Spleen (tissue), 11 donors: ENCODE results near the gene ACSF2. TPM values are rescaled to one million over a fixed set of nuclear protein-coding genes. Genes with fewer than 3 reads are reported as not detected.
A peak's percentile ranks its signal among the peaks of the same experiment; 100 is the strongest.

Experiments
- DNase-seq: peaks from one replicate; pipeline ENCODE4 v3.0.0-alpha.2; 2020
- H3K27ac ChIP-seq, 8 donors: fragments of 200-600 bp; sonication (generic) in 7 of 8; 1 replicate in 4 of 8; 2 replicates in 4 of 8; pipeline versions ENCODE4 v1.5.0 to v1.8.0; 2016 to 2021; ENCODE audit warnings: inconsistent platforms in 4 of 8, mild to moderate bottlenecking in 4 of 8, moderate library complexity in 1 of 8
- H3K27me3 ChIP-seq, 7 donors: fragments of 200-600 bp; sonication (generic) in 6 of 7; replicated peaks in 1 of 7; 1 replicate in 4 of 7; 2 replicates in 3 of 7; pipeline versions ENCODE4 v1.5.0 to v1.8.0; 2016 to 2021; ENCODE audit warnings: inconsistent platforms in 3 of 7, mild to moderate bottlenecking in 1 of 7
- H3K36me3 ChIP-seq, 6 donors: fragments of 200-600 bp; sonication (generic) in 5 of 6; 1 replicate in 4 of 6; 2 replicates in 2 of 6; pipeline versions ENCODE4 v1.5.0 to v1.8.0; 2016 to 2021; ENCODE audit warnings: inconsistent platforms in 2 of 6
- H3K4me1 ChIP-seq, 6 donors: fragments of 200-600 bp; sonication (generic) in 5 of 6; 1 replicate in 3 of 6; 2 replicates in 3 of 6; pipeline versions ENCODE4 v1.5.0 to v1.8.0; 2016 to 2021; ENCODE audit warnings: inconsistent platforms in 3 of 6
- H3K4me3 ChIP-seq, 8 donors: fragments of 200-600 bp; sonication (generic) in 7 of 8; 1 replicate in 4 of 8; 2 replicates in 4 of 8; pipeline versions ENCODE4 v1.5.0 to v1.8.0; 2016 to 2021; ENCODE audit warnings: inconsistent platforms in 4 of 8, mild to moderate bottlenecking in 4 of 8, moderate library complexity in 2 of 8
- H3K9me3 ChIP-seq, 8 donors: fragments of 200-600 bp; sonication (generic) in 7 of 8; 1 replicate in 4 of 8; 2 replicates in 4 of 8; pipeline versions ENCODE4 v1.5.0 to v1.8.0; 2016 to 2021; ENCODE audit warnings: inconsistent platforms in 4 of 8
- CTCF ChIP-seq, 11 experiments: fragments of 200-600 bp in 7 of 11; fragments of 450-650 bp in 4 of 11; sonication (generic) in 4 of 11; IDR thresholded peaks in 8 of 11; conservative IDR thresholded peaks in 3 of 11; 1 replicate in 7 of 11; 2 replicates in 4 of 11; pipeline versions ENCODE4 v1.4.0 to v1.8.0; 2016 to 2021; ENCODE audit warnings: antibody characterized with exemption in 11 of 11, inconsistent platforms in 4 of 11, mild to moderate bottlenecking in 1 of 11
- POLR2A ChIP-seq, 3 donors: fragments of 450-650 bp; IDR thresholded peaks; one replicate each; pipeline ENCODE4 v1.5.1; 2017; ENCODE audit warnings: antibody characterized with exemption in 3 of 3, mild to moderate bottlenecking in 1 of 3
- POLR2AphosphoS5 ChIP-seq, 3 donors: sonication (generic); formaldehyde crosslinking; IDR thresholded peaks; one replicate each; pipeline ENCODE4 v1.5.1; 2017; ENCODE audit warnings: antibody characterized with exemption in 3 of 3
- WGBS, 5 donors: extraction: QIAGEN DNeasy Blood & Tissue Kit in 3 of 5; methylation state at CpG; one replicate each; pipeline versions ENCODE4 v1.1.5 to v1.1.7; 2013 to 2018; 5-methylcytosine and 5-hydroxymethylcytosine counted together
- intact Hi-C: fragments of 100-400 bp; cut with DNase I; formaldehyde crosslinking; loops from one replicate; pipeline ENCODE4 v1.15.0; 2023; ENCODE audit warnings: low total_unique reads
- polyA plus RNA-seq, 3 donors: library from polyadenylated mRNA; stranded (reverse); fragments of 200-250 nt; gene quantifications; one replicate each; pipeline ENCODE4 v1.2.1, GENCODE V29; 2013
- total RNA-seq, 7 donors: library from RNA; depleted of rRNA in 3 of 7; stranded (reverse); fragments of >200 nt in 3 of 7; fragmentation: NEBNext Ultra II Directional in 4 of 7; extraction: Animal tissue kit (Norgen Biotek cat#: 25700) in 4 of 7; gene quantifications; one replicate each; pipeline versions ENCODE4 v1.1.0 to v1.2.1, GENCODE V29; 2016 to 2021
- donor health status: healthy with polysubstance abuse.
- donor health status: DM: no; HTN: no; CAD: no; lungs with moderate emphysema.
- donor health status: DM: no; HTN: no; CAD: no.
- donor health status: Bipolar disorder and iron deficiency.
- donor health status: healthy.
- donor health status: DM: no; HTN: no; CAD: no.
- donor health status: DM: yes; HTN: yes; CAD: no.

Gene ACSF2
- total and polyA plus RNA-seq, 10 donors, result 21.7 to 50.0 (median 39.1) TPM

- no peak overlapping the region for H3K4me3 ChIP-seq
- H3K36me3 ChIP-seq, result peaks cover 0 to 36% (median 0%) of the 10 kb centered on the region in 6 donors
- no peaks in the 10 kb centered on the region for H3K27me3 ChIP-seq
- no peak overlapping the region for H3K27ac ChIP-seq
- WGBS, 5 donors, result 94 to 98% (median 96%) methylated on average over 4 of the region's 4 CpGs
- TF ChIP-seq POLR2A (IDR thresholded peaks at IDR 0.05) (no peak), POLR2AphosphoS5 (IDR thresholded peaks at IDR 0.05) (no peak), CTCF (IDR thresholded peaks at IDR 0.05 in 8 of 11, conservative IDR thresholded peaks at IDR 0.05 in 3 of 11) (no peak)
- H3K4me1 ChIP-seq, result peaks cover 0 to 8% (median under 1%) of the 10 kb centered on the region in 6 donors
- H3K9me3 ChIP-seq, result no peaks in the 10 kb centered on the region
- DNase-seq, result no peak
- intact Hi-C loops, result no loop called here
These were observed 31.6 kb downstream of the ACSF2 start for GRCh38 chr17:50457621-50458020.

GRCh38 chr17:50458270-50458669, 32.3 kb downstream of the ACSF2 start:
- H3K36me3 ChIP-seq, result peaks cover 0 to 43% (median 0%) of the 10 kb centered on the region in 6 donors
- H3K27me3 ChIP-seq, result no peaks in the 10 kb centered on the region
- intact Hi-C loops, result no loop called here
- TF ChIP-seq POLR2AphosphoS5 (IDR thresholded peaks at IDR 0.05) (no peak), CTCF (IDR thresholded peaks at IDR 0.05 in 8 of 11, conservative IDR thresholded peaks at IDR 0.05 in 3 of 11) (no peak), POLR2A (IDR thresholded peaks at IDR 0.05) (no peak)
- no peak for DNase-seq
- no peak overlapping the region for H3K4me3 ChIP-seq
- H3K27ac ChIP-seq, result no peak overlapping the region
- H3K4me1 ChIP-seq, result peaks cover 0 to 1% (median 0%) of the 10 kb centered on the region in 6 donors
- no peaks in the 10 kb centered on the region for H3K9me3 ChIP-seq
- WGBS, 5 donors, result 62 to 82% (median 73%) methylated on average over 3 of the region's 3 CpGs

GRCh38 chr17:50458701-50459676, 33.0 kb downstream of the ACSF2 start:
- no peaks in the 10 kb centered on the region for H3K27me3 ChIP-seq
- H3K36me3 ChIP-seq, result peaks cover 0 to 50% (median 0%) of the 10 kb centered on the region in 6 donors
- H3K4me1 ChIP-seq, result no peaks in the 10 kb centered on the region
- 84 to 93% (median 89%) methylated on average over 14 to 16 of the region's 16 CpGs for WGBS, 5 donors
- H3K9me3 ChIP-seq, result no peaks in the 10 kb centered on the region
- no peak overlapping the region for H3K27ac ChIP-seq
- DNase-seq, result peak; percentile 23
- intact Hi-C loops, result no loop called here
- TF ChIP-seq POLR2AphosphoS5 (IDR thresholded peaks at IDR 0.05) (no peak), CTCF (IDR thresholded peaks at IDR 0.05 in 8 of 11, conservative IDR thresholded peaks at IDR 0.05 in 3 of 11) (no peak), POLR2A (IDR thresholded peaks at IDR 0.05) (no peak)
- H3K4me3 ChIP-seq, result no peak overlapping the region

GRCh38 chr17:50459756-50460155, 33.7 kb downstream of the ACSF2 start:
- peak; percentile 29 for DNase-seq
- Histone ChIP-seq H3K36me3 (peaks cover 0 to 47% (median 0%) of the 10 kb centered on the region in 6 donors), H3K4me1 (no peaks in the 10 kb centered on the region), H3K9me3 (no peaks in the 10 kb centered on the region), H3K27ac (no peak overlapping the region), H3K27me3 (no peaks in the 10 kb centered on the region), H3K4me3 (no peak overlapping the region)
- 83 to 95% (median 91%) methylated on average over 4 of the region's 4 CpGs for WGBS, 5 donors
- TF ChIP-seq POLR2AphosphoS5 (IDR thresholded peaks at IDR 0.05) (no peak), CTCF (IDR thresholded peaks at IDR 0.05 in 8 of 11, conservative IDR thresholded peaks at IDR 0.05 in 3 of 11) (no peak), POLR2A (IDR thresholded peaks at IDR 0.05) (no peak)
- intact Hi-C loops, result no loop called here
